Smooth muscle cell (in vitro differentiated cells): Measurements from ENCODE around the gene KIAA0040. TPM values are rescaled to one million over a fixed set of nuclear protein-coding genes. Genes with fewer than 3 reads are reported as not detected.

Experiments used
- DNase-seq: peaks from one replicate; lab custom pipeline; 2025; ENCODE audit not compliant: unreplicated experiment; lab: John Stamatoyannopoulos, UW
- H2AFZ ChIP-seq: fragments of 200-600 bp; sonication (generic); 2 replicates; pipeline ENCODE4 v1.6.0; 2016; ENCODE audit warnings: antibody characterized with exemption, low read depth, mild to moderate bottlenecking
- H3F3A ChIP-seq: fragments of 200-600 bp; sonication (generic); 2 replicates; pipeline ENCODE4 v1.6.0; 2017; ENCODE audit warnings: antibody characterized with exemption, low read depth
- H3K27ac ChIP-seq: fragments of 200-600 bp; sonication (generic); 2 replicates; pipeline ENCODE4 v1.5.1; 2016; ENCODE audit warnings: low read depth, mild to moderate bottlenecking
- H3K27me3 ChIP-seq: fragments of 200-600 bp; sonication (generic); 2 replicates; pipeline ENCODE4 v1.6.1; 2016; ENCODE audit warnings: low read depth, mild to moderate bottlenecking
- H3K36me3 ChIP-seq: fragments of 200-600 bp; sonication (generic); 2 replicates; pipeline ENCODE4 v1.5.1; 2016; ENCODE audit warnings: low read depth
- H3K4me1 ChIP-seq: fragments of 200-600 bp; sonication (generic); 2 replicates; pipeline ENCODE4 v1.5.1; 2016; ENCODE audit warnings: low read depth
- H3K4me2 ChIP-seq: fragments of 200-600 bp; sonication (generic); 2 replicates; pipeline ENCODE4 v1.6.0; 2016; ENCODE audit warnings: mild to moderate bottlenecking
- H3K4me3 ChIP-seq: fragments of 200-600 bp; sonication (generic); 2 replicates; pipeline ENCODE4 v1.5.1; 2016; ENCODE audit warnings: mild to moderate bottlenecking
- H3K79me2 ChIP-seq: fragments of 200-600 bp; sonication (generic); 2 replicates; pipeline ENCODE4 v1.6.0; 2016; ENCODE audit warnings: low read depth, mild to moderate bottlenecking
- H3K9ac ChIP-seq: fragments of 200-600 bp; sonication (generic); 2 replicates; pipeline ENCODE4 v1.6.0; 2016; ENCODE audit warnings: low read depth
- H3K9me3 ChIP-seq: fragments of 200-600 bp; sonication (generic); replicated peaks from 2 replicates; pipeline ENCODE4 v1.5.1; 2016; ENCODE audit warnings: low read depth
- H4K20me1 ChIP-seq: fragments of 200-600 bp; sonication (generic); 2 replicates; pipeline ENCODE4 v1.6.0; 2016; ENCODE audit warnings: low read depth
- WGBS: methylation state at CpG from one replicate; pipeline ENCODE4 v1.1.7; 2016; ENCODE audit warnings: low lambda C conversion rate; 5-methylcytosine and 5-hydroxymethylcytosine counted together
- polyA plus RNA-seq: library from polyadenylated mRNA; unstranded; fragments of >200 nt; fragmentation: Nextera tagmentation; extraction: Ambion mirVana; gene quantifications from 2 replicates; pipeline ENCODE4 v1.2.1, GENCODE V29; 2016
- total RNA-seq: library from RNA; depleted of rRNA; stranded (reverse); fragments of >200 nt; gene quantifications from 2 replicates; pipeline ENCODE4 v1.2.3, GENCODE V29; 2014
- TF ChIP-seq, protein P1 (sequence below): fragments of 200-600 bp; sonication (generic); IDR thresholded peaks from 2 replicates; pipeline ENCODE4 v1.5.1; 2017; ENCODE audit warnings: borderline replicate concordance, mild to moderate bottlenecking, antibody characterized with exemption; ENCODE audit not compliant: insufficient read depth, poor library complexity, severe bottlenecking

Gene KIAA0040
- total and polyA plus RNA-seq, 2 experiments from 2014 or later = 3.8 to 8.9 TPM

DNA sequence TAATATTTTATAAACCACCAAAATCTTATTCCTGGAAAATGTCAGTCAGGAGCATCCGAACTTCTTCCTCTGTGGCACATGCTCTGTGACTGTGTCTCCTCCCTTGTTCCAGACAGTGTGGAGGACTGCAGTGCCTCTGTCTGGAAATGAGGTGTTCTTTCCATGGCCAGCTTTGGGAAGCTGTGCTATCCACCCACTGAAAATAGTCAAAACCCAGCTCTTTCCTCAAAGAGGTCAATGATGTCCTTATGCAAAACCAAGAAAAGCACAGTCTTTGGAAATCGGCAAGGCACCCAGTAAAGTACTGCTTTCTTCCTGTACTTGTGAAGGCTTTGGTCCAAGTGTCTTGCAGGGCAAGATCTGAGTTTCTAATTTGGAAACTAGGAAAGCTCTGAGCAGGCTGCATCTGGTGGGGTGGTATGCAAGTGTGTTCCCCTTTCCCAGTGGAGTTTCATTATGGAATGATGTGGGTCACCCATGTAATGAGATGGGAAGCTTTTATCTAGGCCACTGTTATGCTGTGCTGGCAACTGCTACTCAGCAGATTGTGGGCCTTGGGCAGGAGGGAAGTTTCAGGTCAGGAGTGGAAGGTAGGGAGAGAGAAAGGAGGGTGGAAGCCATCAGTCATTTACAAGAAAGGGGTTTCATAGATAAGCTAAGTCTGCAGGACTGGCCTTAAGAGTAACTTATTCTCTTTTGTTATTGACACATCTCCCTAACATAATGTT, 6.0 kb downstream of the KIAA0040 start:
- Histone ChIP-seq H4K20me1 (no peaks in the 10 kb centered on the region), H3K79me2 (peaks cover 9% of the 10 kb centered on the region), H3K27ac (no peak overlapping the region), H3F3A (no peaks in the 10 kb centered on the region), H3K4me2 (no peak overlapping the region), H3K9me3 (no peaks in the 10 kb centered on the region), H3K4me1 (no peaks in the 10 kb centered on the region), H3K27me3 (no peaks in the 10 kb centered on the region), H3K9ac (no peak overlapping the region), H2AFZ (no peak overlapping the region), H3K4me3 (no peak overlapping the region), H3K36me3 (no peaks in the 10 kb centered on the region)
- 79% methylated on average over 2 of the region's 2 CpGs for WGBS
- DNase-seq = no peak
- TF ChIP-seq, protein P1, sequence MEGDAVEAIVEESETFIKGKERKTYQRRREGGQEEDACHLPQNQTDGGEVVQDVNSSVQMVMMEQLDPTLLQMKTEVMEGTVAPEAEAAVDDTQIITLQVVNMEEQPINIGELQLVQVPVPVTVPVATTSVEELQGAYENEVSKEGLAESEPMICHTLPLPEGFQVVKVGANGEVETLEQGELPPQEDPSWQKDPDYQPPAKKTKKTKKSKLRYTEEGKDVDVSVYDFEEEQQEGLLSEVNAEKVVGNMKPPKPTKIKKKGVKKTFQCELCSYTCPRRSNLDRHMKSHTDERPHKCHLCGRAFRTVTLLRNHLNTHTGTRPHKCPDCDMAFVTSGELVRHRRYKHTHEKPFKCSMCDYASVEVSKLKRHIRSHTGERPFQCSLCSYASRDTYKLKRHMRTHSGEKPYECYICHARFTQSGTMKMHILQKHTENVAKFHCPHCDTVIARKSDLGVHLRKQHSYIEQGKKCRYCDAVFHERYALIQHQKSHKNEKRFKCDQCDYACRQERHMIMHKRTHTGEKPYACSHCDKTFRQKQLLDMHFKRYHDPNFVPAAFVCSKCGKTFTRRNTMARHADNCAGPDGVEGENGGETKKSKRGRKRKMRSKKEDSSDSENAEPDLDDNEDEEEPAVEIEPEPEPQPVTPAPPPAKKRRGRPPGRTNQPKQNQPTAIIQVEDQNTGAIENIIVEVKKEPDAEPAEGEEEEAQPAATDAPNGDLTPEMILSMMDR = no peak

DNA sequence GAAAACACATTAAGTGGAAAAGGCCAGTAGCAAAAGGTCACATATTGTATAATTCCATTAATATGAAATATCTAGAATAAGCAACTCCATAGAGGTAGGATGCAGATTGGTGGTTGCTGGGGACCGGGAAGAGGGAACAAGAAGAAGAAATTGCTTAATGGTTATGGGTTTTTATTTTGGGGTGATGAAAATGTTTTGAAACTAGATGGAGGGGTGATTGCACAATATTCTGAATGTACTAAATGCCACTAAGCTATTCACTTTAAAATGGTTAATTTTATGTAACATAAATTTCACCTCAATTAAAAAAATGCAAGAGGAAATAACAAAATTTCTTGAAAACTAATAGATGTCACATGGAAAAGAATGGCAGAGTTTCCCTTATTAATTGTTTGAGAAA, 6.7 kb downstream of the KIAA0040 start:
- Histone ChIP-seq H3K27me3 (no peaks in the 10 kb centered on the region), H2AFZ (no peak overlapping the region), H3K4me1 (no peaks in the 10 kb centered on the region), H3K9ac (no peak overlapping the region), H3K4me2 (no peak overlapping the region), H3K9me3 (no peaks in the 10 kb centered on the region), H3K79me2 (peaks cover 9% of the 10 kb centered on the region), H3K36me3 (no peaks in the 10 kb centered on the region), H3F3A (no peaks in the 10 kb centered on the region), H3K27ac (no peak overlapping the region), H3K4me3 (no peak overlapping the region), H4K20me1 (no peaks in the 10 kb centered on the region)
- 90% methylated on average over 1 of the region's 1 CpG for WGBS
- TF ChIP-seq, protein P1 = no peak
- no peak for DNase-seq

DNA sequence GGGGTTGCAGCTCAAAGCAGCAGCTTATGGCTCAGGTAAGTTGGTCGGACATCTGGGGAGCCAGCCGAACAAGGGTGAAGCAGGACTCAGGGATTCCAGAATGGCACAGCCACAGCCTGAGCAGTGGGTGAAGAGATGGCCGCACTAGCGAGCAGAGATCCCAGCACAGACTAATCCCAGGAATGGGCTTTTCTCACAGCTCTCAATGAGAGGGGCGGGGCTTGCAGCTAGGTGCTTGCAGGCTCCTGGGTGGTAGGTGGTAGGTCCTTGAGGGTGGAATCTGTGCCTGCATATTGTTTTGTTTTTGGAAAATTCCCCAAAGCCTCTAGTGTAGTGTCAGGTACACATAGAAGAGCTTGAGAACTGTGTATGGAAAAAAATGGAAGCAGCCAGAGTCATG, 9.0 kb downstream of the KIAA0040 start:
- no peaks in the 10 kb centered on the region for H3K36me3 ChIP-seq

More for the DNA sequence above, 9.0 kb downstream of the KIAA0040 start:
- Histone ChIP-seq H3K27ac (no peak overlapping the region), H3K4me1 (no peaks in the 10 kb centered on the region), H3F3A (no peaks in the 10 kb centered on the region), H3K4me3 (no peak overlapping the region), H3K9ac (no peak overlapping the region), H3K79me2 (peaks cover 9% of the 10 kb centered on the region), H3K27me3 (no peaks in the 10 kb centered on the region), H3K9me3 (no peaks in the 10 kb centered on the region), H3K4me2 (no peak overlapping the region), H4K20me1 (no peaks in the 10 kb centered on the region), H2AFZ (no peak overlapping the region)
- TF ChIP-seq, protein P1 = no peak
- DNase-seq = no peak
- 89% methylated on average over 5 of the region's 5 CpGs for WGBS
